ENCODE data around the gene CD44.

CD44 gene

GRCh38 chr11:35280727-35281126 is 141.8 kb downstream of the CD44 start:
- no peaks in the 10 kb centered on the region for H3K36me3 ChIP-seq (ENCODE audit: control insufficient read depth, insufficient read depth, low read length)
- no peaks in the 10 kb centered on the region for H3K9me3 ChIP-seq (ENCODE audit: control insufficient read depth, low read length)
- H3K27ac ChIP-seq (ENCODE audit: low read depth, low read length, severe bottlenecking): no peak overlapping the region
- no CpG with 5 or more reads among the region's 7 CpGs for WGBS, 2 experiments (ENCODE audit: insufficient coverage in 2 of 2)
- H3K4me3 ChIP-seq (ENCODE audit: extremely low read depth, insufficient read depth, low read length, poor library complexity, severe bottlenecking): no peak overlapping the region
- H3K4me1 ChIP-seq (ENCODE audit: control insufficient read depth, insufficient read depth, low read length, poor library complexity, severe bottlenecking): no peaks in the 10 kb centered on the region

- H3K4me3 ChIP-seq (ENCODE audit: extremely low read depth, insufficient read depth, low read length, poor library complexity, severe bottlenecking): no peak overlapping the region
- H3K9me3 ChIP-seq (ENCODE audit: control insufficient read depth, low read length): no peaks in the 10 kb centered on the region
- 93% methylated on average over 5 of the region's 5 CpGs; no CpG with 5 or more reads in 1 of the 2 experiments for WGBS, 2 experiments (ENCODE audit: insufficient coverage in 2 of 2)
- H3K27ac ChIP-seq (ENCODE audit: low read depth, low read length, severe bottlenecking): no peak overlapping the region
- H3K36me3 ChIP-seq (ENCODE audit: control insufficient read depth, insufficient read depth, low read length): no peaks in the 10 kb centered on the region
- H3K4me1 ChIP-seq (ENCODE audit: control insufficient read depth, insufficient read depth, low read length, poor library complexity, severe bottlenecking): no peaks in the 10 kb centered on the region
Observed at GRCh38 chr11:35281169-35281688, 142.3 kb downstream of the CD44 start.
